ENCODE results near the gene ZFP36.

- TF ChIP-seq, protein P1, sequence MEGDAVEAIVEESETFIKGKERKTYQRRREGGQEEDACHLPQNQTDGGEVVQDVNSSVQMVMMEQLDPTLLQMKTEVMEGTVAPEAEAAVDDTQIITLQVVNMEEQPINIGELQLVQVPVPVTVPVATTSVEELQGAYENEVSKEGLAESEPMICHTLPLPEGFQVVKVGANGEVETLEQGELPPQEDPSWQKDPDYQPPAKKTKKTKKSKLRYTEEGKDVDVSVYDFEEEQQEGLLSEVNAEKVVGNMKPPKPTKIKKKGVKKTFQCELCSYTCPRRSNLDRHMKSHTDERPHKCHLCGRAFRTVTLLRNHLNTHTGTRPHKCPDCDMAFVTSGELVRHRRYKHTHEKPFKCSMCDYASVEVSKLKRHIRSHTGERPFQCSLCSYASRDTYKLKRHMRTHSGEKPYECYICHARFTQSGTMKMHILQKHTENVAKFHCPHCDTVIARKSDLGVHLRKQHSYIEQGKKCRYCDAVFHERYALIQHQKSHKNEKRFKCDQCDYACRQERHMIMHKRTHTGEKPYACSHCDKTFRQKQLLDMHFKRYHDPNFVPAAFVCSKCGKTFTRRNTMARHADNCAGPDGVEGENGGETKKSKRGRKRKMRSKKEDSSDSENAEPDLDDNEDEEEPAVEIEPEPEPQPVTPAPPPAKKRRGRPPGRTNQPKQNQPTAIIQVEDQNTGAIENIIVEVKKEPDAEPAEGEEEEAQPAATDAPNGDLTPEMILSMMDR (IDR thresholded peaks at IDR 0.05) = no peak
- TF ChIP-seq POLR2A (IDR thresholded peaks at IDR 0.05) (peak in 1 of 2 donors; percentile 68), EP300 (IDR thresholded peaks at IDR 0.05) (peak; percentile 77 to 96)
These were observed 4.0 kb upstream of the ZFP36 start for GRCh38 chr19:39402346-39403300.
